ENCODE measurements around the gene LRRIQ4. TPM values are rescaled to one million over a fixed set of nuclear protein-coding genes. Genes with fewer than 3 reads are reported as not detected.

LRRIQ4 gene
- polyA plus RNA-seq, 12 donors, result 0.08 to 0.23 (median 0.11) TPM; not detected in 6

DNA sequence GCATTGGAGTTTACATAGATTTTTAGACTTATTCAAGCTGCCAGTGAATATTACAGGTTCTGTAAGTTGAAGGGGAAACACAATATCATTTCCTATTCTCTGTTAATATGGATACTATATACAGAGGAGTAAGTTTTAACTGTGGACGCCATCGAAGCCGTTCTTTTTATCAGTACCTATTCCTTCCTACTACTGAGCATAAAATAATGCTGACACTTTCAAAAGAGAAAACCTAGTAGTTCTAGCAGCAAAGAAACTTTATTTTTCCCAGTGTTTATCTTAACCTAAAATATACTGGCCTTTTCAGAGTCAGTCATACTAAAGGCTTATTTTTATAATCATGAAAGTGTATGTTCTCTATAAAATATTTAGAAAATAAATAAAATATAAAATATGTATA, 42.8 kb downstream of the LRRIQ4 start:
- DNase-seq, result no peak

DNA sequence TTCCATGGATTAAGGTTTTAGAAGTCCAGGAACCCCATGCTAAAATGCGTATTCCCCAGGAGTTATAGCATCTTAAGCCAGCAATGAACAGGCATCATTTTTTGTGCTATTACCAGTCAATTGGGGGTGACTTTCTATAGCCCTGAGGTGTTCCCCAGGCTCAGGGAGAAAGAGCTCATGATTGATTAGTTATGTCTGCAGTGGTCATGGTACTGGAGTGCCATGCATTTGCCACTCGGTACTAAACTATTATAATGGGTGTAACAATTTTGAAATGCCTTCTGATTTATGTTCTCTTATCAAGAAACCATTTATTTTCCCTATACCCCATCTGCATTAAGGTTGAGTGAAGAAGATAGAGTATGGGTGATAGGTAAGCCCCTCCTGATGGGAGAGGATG, 45.1 kb downstream of the LRRIQ4 start:
- no peak for DNase-seq

DNA sequence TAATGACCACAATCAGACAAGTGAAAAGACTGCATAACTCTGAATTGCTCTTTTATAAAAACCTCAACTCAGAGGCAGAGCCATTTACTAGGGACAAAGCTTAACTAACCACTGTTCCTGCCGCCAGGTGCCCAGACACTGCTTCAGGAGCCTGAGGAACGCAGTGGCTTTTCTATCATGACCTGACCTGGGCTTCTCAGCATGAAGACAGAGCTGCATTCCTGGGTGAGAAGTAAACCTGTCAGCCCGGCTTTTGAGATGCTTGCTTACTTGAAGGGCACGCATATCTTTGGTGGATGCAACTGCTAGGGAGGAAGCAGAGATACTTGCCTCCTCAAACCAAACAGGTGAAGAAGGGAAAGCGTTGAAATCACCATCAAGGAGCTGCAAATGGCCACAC, 49.2 kb downstream of the LRRIQ4 start:
- no peak for DNase-seq

DNA sequence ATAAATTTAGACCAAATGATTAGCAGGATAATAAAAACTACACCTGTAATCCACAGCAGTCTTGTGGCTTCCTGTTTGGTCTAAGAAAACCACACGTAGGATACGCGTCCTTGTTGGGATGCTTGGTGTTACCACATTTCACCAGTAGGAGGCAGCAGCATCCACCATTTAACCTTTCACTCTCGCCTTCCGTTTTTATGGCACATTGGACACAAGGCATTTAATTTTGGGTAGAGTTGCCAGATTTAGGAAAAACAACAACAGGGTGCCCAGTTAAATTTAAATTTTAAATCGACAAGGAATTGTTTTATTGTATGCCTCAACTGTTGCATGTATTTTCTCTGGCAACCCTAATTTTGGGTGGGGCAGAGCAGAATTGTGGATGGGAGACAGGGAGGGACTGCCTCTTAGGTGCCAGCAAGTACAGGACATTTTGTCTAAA, 50.8 kb downstream of the LRRIQ4 start:
- peak; percentile 62 for DNase-seq

DNA sequence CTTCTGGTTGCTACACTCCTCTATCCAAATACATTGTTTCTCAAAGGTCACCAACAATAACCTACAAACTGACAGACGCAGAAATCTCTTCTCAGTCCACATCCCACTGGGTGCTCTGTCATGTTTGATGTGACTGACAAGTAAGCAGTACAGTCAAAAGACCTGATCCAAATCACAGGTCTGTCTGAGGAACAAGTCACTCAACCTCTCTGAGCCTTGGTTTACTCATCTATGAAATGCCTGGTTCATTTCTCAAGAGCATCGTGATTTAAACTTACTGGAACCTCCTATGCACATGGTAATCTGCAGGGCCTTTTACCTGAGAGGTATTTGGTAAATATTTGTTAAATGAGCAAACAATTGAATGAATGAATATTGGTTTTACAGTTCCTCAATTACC, 51.6 kb downstream of the LRRIQ4 start:
- no peak for DNase-seq

DNA sequence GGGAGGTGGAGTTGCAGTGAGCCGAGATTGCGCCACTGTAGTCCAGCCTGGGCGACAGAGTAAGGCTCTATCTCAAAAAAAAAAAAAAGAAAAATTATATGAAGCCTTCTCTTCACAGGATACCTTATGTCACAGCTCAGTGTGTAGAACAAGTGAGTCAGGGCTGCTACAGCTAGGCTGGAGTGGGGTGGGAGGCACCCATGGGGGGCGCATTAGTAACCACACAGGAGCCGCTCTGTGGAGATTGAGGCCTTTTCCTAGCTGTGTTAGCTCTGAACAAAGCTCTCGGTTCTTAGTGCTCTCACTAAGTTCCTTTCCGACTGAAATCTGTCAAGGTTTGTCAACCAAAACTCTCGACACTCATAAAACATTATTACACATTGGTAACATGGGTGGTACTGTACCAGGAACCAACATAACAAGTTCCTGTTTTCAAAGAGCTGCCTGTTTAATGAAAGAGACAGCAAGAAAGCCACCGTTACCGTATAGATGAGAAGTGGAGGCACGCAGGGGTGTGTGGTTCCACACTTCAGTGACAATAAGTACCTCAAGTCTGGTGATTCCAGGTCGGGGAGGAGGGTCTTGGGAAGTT, 52.6 kb downstream of the LRRIQ4 start:
- no peak for DNase-seq

DNA sequence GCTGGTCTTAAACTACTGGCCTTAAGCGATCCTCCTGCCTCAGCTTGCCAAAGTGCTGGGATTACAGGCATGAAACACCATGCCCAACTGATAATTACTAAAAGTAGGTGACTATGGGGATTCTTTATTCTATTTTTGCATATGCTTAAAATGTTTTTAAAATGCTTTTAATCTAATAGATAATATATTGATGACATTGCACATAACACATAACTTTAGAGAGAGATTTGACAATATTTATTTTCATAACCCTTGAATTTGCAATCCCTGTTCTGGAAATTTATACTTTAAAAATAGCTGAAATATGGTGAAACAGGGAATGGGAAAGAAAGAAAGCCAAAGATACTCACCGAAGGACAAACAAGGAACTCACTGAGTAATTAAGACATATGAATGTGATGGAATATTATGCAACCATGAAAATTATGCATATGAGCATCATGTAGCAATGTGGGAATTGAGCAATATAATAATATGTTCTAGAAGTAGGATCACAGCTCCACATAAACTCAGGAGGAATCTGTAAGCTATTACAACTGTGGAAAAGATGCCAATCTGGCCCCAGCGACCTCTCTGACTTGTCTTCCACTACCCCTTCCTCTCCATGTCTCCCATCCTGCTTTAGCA, 55.0 kb downstream of the LRRIQ4 start:
- DNase-seq, result no peak

DNA sequence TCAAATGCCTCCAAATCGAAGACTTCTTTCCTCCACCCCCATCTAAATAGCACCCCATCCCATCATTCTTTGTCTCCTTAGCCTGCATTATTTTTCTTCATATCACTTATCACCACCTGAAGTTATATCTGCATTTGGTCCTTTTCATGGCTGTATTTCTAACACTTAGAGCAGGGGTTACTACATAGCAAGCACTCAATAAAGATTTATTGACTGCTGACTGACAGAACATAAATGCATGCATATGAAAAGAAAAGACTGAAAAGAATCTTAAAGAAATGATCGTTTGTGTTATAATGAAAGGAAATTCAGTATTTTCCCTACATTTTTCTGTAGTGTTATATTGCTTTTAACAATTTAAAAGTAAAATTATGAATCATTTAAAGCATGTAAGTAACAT, 55.7 kb downstream of the LRRIQ4 start:
- no peak for DNase-seq

DNA sequence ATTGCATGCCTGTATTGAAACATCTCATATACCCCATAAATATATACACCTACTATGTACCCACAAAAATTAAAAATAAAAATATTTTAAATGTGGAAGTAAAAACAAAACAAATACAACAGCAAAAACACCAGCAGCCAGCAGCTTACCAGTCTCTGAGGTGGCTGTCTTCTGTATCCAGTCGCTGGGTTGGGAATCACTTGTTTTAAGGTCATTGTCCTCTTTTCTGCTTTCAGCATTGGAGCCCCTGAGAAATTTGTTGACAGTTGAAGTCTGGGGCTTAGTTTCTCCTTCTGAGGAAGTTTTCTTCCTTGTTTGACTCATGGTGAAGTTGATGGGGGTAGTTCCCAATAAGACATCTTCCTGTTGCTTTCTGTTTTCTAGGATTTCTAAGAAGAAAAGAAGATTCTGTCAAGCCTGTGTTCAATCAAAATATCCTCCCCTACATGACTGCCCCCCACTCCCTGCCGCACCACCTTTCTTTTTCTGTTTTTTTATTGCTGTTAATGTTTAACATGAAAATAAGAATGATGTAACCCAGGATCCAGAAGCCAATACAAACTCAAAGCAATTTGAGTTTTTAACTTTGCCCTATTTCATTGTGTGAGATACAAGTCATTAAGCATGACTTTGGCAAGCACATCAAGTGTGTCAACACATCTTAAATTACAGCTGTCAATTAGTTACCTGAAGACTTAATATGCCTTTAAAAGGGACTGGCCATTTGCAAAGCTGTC, 57.0 kb downstream of the LRRIQ4 start, which contains the start of gene LRRC31:
LRRC31 (minus strand) TSS at position 452 of the 737 bp plus-strand sequence; CDS start at position 324, 128 bp downstream.
- no peak for DNase-seq

DNA sequence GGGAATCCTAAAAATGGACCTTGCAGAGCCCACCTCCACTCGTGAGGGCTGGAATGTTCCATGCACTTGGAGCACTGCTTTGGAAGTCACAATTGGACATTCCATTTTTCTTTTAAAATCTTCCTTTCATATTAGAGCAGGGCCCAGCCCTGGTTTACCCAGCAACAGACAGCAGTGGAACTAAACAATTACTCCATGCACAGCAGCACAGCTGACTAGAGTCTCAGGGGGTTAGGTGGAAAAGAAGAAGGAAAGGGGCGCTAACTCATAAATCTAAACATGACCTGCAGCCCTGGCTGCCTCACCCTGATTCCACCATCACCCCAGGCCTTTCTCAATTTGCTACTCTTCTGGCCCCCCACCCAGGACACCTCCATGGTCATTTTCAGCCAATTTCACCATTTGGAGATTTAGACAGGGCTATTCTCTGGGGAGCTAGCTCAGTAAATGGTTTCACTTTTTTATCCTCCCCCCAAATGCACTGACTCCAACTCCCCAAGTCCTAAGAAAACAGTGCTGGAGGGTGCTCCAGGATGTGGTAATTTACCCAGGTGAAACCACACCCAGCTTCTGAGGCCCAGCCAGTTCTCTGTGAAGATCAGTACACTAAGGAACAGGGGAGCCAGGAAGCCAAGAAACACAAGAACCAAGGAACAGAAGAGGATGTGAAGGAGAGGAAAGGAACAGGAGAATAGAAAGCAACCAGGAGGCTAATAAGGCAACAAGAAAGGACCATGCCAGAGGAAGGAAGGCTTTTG, 58.6 kb downstream of the LRRIQ4 start:
- no peak for DNase-seq

DNA sequence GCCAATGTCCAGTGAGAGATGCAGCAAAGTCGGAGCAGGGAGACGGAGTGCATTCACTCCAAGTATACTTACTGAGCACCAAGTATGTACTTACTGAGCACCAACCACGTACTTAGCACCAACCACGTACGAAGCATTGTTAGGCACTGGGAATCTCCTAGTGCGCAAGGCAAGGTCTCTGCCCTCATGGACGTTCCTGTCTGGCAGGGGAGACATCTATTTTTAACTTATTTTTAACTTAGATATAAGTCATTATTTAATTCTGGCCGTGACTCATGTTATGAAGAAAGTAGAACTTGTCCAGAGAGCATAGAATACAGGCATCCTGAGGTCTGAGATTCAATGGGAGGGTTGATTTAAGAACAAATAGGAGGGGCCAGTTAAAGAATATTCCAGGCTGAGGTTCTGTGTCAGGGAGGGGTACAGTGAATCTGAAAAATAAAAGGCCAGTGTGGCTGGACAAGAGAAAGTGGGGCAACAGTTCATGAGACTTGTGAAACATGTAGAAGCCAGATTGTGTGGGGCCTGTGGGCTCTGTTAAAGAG, 66.4 kb downstream of the LRRIQ4 start:
- DNase-seq, result no peak

DNA sequence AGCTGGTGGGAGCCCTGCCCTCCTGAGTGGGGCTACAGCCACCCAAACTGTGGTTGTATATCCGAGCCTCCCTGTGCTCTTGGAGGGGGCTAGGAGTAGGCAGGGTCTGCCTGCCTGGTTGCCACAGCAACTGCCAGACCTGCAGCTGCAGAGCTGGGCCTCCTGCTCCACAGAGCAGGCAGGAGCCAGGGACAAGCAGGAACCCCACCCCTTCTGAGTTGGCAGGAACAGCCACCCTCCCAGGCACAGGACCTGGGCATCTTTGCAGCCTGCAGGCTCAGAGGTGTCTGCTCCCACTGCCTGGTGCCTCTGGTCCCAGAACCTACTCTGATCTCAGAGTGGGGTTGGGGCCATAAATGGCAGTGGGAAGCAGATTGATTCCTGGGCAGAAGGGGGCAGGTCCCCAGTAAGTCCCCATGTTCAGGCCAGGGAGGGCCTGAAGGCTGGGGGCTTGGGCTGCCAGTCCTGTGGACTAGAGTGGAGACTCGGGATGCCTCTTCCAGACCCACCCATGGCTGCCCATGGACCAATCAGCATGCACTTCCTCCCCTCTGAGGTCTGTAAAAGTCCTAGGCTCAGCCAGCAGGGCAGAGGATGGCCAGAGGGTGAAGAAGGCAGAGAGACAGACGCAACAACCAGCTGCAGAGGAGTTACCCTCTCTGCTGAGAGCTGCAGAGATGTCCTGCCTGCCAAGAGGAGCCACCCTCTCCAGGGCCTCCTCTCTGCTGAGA, 67.3 kb downstream of the LRRIQ4 start:
- no peak for DNase-seq

DNA sequence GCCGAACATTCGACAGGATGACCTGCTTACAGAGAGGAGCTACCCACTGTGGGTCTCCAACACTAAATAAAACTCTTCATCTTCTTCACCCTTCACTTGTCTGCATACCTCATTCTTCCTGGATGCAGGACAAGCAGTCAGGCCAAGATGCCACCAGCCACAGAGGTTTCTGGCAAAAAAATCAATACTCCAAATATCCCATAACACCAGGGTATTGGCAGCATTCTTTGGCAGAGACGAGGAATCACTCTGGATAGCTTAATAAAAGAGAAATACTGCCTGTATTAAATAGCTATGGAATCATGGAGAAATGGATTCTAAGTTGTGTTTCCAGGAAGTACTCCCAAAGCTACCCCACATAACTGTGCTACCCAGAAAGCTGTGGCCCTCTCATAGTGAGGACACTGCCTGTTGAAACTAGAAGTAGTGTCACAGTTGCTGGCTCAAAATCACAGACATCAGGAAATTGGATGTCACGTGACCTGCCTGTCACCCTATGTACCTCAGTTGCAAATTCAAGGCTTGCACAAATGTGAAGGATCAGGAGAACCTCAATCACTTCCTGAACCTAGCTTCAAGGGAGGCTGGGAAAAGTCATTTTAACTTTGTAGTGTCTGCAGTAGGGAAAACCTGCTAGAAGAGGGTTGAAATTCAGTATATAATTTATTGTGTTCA, 68.0 kb downstream of the LRRIQ4 start:
- no peak for DNase-seq

DNA sequence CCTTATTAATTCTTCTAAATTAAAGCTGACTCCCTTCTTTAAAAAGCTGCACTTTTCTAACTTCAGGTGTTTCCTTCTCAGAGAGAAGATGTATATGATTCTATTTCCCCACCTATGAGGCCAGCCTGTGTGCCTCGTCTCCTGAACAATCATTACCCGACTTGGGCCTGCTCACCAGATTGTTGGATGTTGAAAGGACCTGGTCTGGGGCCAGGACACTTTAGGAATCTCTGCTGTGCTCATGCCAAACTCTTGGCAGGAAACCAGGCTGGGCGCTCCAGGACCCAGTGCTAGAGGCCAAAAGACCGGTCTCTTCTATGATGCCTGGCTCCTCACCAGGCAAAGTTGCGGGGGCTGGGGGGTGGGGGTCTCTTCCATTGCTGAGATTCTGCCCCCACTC, 74.0 kb downstream of the LRRIQ4 start:
- peak; percentile 12 for DNase-seq

Other genes starting within 250 kb of the LRRIQ4 start
- gene MECOM, start 149.2 kb upstream of the LRRIQ4 start, polyA plus RNA-seq (ENCODE audit: insufficient read length in 12 of 12), result 10 to 100 TPM in 11 of 12 donors, not detected in 1; 10.4 to 18.5 (median 12.9) TPM
- gene TERC, start 47.8 kb upstream of the LRRIQ4 start, polyA plus RNA-seq (ENCODE audit: insufficient read length in 12 of 12), result under 1 TPM in 2 of 12 donors, not detected in 10; 0.22 to 0.36 TPM
- gene ACTRT3, start 43.3 kb upstream of the LRRIQ4 start, polyA plus RNA-seq (ENCODE audit: insufficient read length in 12 of 12), result 1 to 10 TPM in 10 of 12 donors, not detected in 2; 2.5 to 4.2 (median 3.1) TPM
- gene MYNN, start 39.5 kb upstream of the LRRIQ4 start, polyA plus RNA-seq (ENCODE audit: insufficient read length in 12 of 12), result 10 to 100 TPM in 11 of 12 donors, not detected in 1; 19.2 to 28.4 (median 23.2) TPM
- gene LRRC34, start within 50 bp of the LRRIQ4 start, polyA plus RNA-seq (ENCODE audit: insufficient read length in 12 of 12), result 10 to 100 TPM in 1 of 12 donors, 1 to 10 TPM in 9, not detected in 2; 2.3 to 10.3 (median 5.9) TPM
- gene LRRC31, start 57.1 kb downstream of the LRRIQ4 start, polyA plus RNA-seq (ENCODE audit: insufficient read length in 12 of 12), result 1 to 10 TPM in 1 of 12 donors, not detected in 11; 8.3 TPM
- gene SAMD7, start 98.7 kb downstream of the LRRIQ4 start, polyA plus RNA-seq (ENCODE audit: insufficient read length in 12 of 12), result not detected
- 100 to 1,000 TPM in 3 of 12 donors, 10 to 100 TPM in 8, not detected in 1; 66.6 to 132 (median 89.8) TPM for gene SEC62, start 153.9 kb downstream of the LRRIQ4 start, polyA plus RNA-seq (ENCODE audit: insufficient read length in 12 of 12)
- 10 to 100 TPM in 1 of 12 donors, 1 to 10 TPM in 10, not detected in 1; 2.1 to 47.5 (median 3.2) TPM for gene GPR160, start 225.1 kb downstream of the LRRIQ4 start, polyA plus RNA-seq (ENCODE audit: insufficient read length in 12 of 12)